CD4-positive, alpha-beta T cell treated with Interleukin-12 subunit alpha and Interleukin-12 subunit beta, for 1 hour (primary cell): ENCODE data around the gene GLS.
"Not testable (repeated sequence)": the region's sequence is repeated elsewhere in the genome, so short reads cannot be mapped to it uniquely, and the experiment has no call there.

Experiments used
- DNase-seq: peaks from one replicate; pipeline ENCODE4 v3.0.0-alpha.2; 2020

The GLS gene

GRCh38 chr2:190858817-190859216 is 21.8 kb upstream of the GLS start:
- no peak for DNase-seq

- no peak for DNase-seq
Observed at GRCh38 chr2:190859347-190860297, 21.0 kb upstream of the GLS start.

GRCh38 chr2:190860985-190861680 is 19.5 kb upstream of the GLS start:
- DNase-seq, result no peak

- DNase-seq, result not testable (repeated sequence)
Observed at GRCh38 chr2:190862128-190862527, 18.5 kb upstream of the GLS start.

GRCh38 chr2:190862571-190862991 is 18.0 kb upstream of the GLS start:
- DNase-seq, result no peak

- DNase-seq, result no peak
Observed at GRCh38 chr2:190863946-190864345, 16.7 kb upstream of the GLS start.

- DNase-seq, result no peak
Observed at GRCh38 chr2:190864375-190864774, 16.2 kb upstream of the GLS start.

GRCh38 chr2:190867212-190867611 is 13.4 kb upstream of the GLS start:
- DNase-seq, result no peak

- no peak for DNase-seq
Observed at GRCh38 chr2:190867832-190868231, 12.8 kb upstream of the GLS start.

- no peak for DNase-seq
Observed at GRCh38 chr2:190869721-190870120, 10.9 kb upstream of the GLS start.

- not testable (repeated sequence) for DNase-seq
Observed at GRCh38 chr2:190873451-190873850, 7.2 kb upstream of the GLS start.

GRCh38 chr2:190875891-190876290 is 4.7 kb upstream of the GLS start:
- DNase-seq, result peak; percentile 45

GRCh38 chr2:190876631-190877030 is 4.0 kb upstream of the GLS start:
- no peak for DNase-seq

GRCh38 chr2:190877436-190877835 is 3.2 kb upstream of the GLS start:
- DNase-seq, result no peak

- DNase-seq, result peak; percentile 31
Observed at GRCh38 chr2:190879474-190880377, 895 bp upstream of the GLS start.

GRCh38 chr2:190881084-190881597 is 520 bp downstream of the GLS start:
- no peak for DNase-seq

- DNase-seq, result peak; percentile 81
Observed at GRCh38 chr2:190881598-190882410, 1.2 kb downstream of the GLS start.

- no peak for DNase-seq
Observed at GRCh38 chr2:190882411-190882766, 1.8 kb downstream of the GLS start.

- peak; percentile 24 for DNase-seq
Observed at GRCh38 chr2:190882856-190883582, 2.4 kb downstream of the GLS start.

GRCh38 chr2:190885844-190886243 is 5.2 kb downstream of the GLS start:
- not testable (repeated sequence) for DNase-seq

- no peak for DNase-seq
Observed at GRCh38 chr2:190887089-190887488, 6.5 kb downstream of the GLS start.
